ENCODE measurements around the gene TCEAL4. TPM values are rescaled to one million over a fixed set of nuclear protein-coding genes. Genes with fewer than 3 reads are reported as not detected.

The TCEAL4 gene
- total RNA-seq, 1 donor from 2014 or later: 72.3 TPM

DNA sequence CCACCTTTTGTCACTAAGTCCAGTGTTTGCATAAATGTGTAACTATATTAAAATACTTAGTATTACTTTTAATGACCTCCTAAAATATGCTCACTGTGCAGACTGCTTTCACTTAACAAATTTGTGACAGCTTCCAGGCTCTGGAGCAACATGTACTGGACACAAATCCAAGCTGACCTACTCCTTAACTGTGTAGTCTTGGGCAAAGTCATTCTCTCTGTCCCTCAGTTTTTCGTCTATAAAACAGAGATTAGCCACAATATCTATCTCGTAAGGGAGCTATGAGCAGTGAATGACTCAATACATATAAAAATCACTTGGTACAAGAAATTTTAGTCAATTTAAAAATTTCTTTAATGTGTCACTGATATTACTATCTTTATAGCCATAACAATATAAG, 45.6 kb upstream of the TCEAL4 start:
- Mint-ChIP-seq H3K4me1 (ENCODE audit: low read depth) (no peaks in the 10 kb centered on the region), H3K4me3 (ENCODE audit: low read depth) (no peak overlapping the region), H3K27ac (no peak overlapping the region), H3K27me3 (no peaks in the 10 kb centered on the region), H3K9me3 (ENCODE audit: low read depth) (peaks cover 3% of the 10 kb centered on the region), H3K36me3 (ENCODE audit: insufficient read depth) (no peaks in the 10 kb centered on the region)
- DNase-seq (ENCODE audit: low spot score, unreplicated experiment): no peak
- TF ChIP-seq, protein P1, sequence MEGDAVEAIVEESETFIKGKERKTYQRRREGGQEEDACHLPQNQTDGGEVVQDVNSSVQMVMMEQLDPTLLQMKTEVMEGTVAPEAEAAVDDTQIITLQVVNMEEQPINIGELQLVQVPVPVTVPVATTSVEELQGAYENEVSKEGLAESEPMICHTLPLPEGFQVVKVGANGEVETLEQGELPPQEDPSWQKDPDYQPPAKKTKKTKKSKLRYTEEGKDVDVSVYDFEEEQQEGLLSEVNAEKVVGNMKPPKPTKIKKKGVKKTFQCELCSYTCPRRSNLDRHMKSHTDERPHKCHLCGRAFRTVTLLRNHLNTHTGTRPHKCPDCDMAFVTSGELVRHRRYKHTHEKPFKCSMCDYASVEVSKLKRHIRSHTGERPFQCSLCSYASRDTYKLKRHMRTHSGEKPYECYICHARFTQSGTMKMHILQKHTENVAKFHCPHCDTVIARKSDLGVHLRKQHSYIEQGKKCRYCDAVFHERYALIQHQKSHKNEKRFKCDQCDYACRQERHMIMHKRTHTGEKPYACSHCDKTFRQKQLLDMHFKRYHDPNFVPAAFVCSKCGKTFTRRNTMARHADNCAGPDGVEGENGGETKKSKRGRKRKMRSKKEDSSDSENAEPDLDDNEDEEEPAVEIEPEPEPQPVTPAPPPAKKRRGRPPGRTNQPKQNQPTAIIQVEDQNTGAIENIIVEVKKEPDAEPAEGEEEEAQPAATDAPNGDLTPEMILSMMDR (IDR thresholded peaks at IDR 0.05; ENCODE audit: unreplicated experiment): no peak

DNA sequence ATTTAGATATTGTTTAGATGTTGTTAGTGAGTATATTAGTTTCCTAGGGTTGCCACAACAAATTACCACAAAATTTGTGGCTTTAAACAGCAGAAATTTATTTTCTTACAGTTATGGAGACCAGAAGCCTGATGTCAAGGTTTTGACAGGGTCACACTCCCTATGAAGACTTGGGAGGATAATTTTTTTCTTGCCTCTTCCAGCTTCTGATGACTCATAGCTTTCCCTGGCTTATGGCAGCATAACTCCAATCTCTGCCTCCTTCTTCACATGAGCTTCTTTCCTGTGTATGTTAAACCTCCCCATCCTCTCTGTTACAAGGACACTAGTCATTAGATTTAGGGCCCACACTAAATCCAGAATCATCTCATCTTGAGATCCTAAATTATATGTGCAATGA, 45.2 kb upstream of the TCEAL4 start:
- TF ChIP-seq, protein P1 (IDR thresholded peaks at IDR 0.05; ENCODE audit: unreplicated experiment): no peak

DNA sequence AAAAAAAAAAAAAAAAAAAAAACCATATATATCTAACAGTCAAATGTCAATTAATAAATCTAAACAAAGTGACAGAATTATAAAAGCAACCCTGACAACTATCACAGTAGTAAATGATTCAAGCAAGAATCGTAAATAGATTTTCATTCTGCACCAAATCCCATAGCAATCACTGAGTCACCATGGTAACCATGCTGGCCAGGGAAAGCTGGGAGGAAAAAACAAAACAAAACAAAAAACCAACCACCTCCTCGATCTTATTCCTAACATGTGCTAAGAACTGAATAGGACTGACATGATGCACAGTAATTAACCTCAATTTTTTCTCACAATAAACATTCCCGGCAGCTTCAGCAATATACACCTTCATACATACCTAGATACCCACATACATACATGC, 35.4 kb upstream of the TCEAL4 start:
- H3K36me3 Mint-ChIP-seq (ENCODE audit: insufficient read depth): peaks cover 2% of the 10 kb centered on the region
- no peak for DNase-seq (ENCODE audit: low spot score, unreplicated experiment)
- TF ChIP-seq, protein P1 (IDR thresholded peaks at IDR 0.05; ENCODE audit: unreplicated experiment): no peak
- no peak overlapping the region for H3K4me3 Mint-ChIP-seq (ENCODE audit: low read depth)
- H3K4me1 Mint-ChIP-seq (ENCODE audit: low read depth): peaks cover 5% of the 10 kb centered on the region
- H3K27ac Mint-ChIP-seq: no peak overlapping the region
- no peaks in the 10 kb centered on the region for H3K27me3 Mint-ChIP-seq
- H3K9me3 Mint-ChIP-seq (ENCODE audit: low read depth): peaks cover 13% of the 10 kb centered on the region

More for the DNA sequence above, 45.2 kb upstream of the TCEAL4 start:
- Mint-ChIP-seq H3K4me1 (ENCODE audit: low read depth) (no peaks in the 10 kb centered on the region), H3K4me3 (ENCODE audit: low read depth) (no peak overlapping the region), H3K27me3 (no peaks in the 10 kb centered on the region), H3K9me3 (ENCODE audit: low read depth) (peaks cover 3% of the 10 kb centered on the region), H3K27ac (no peak overlapping the region), H3K36me3 (ENCODE audit: insufficient read depth) (no peaks in the 10 kb centered on the region)
- DNase-seq (ENCODE audit: low spot score, unreplicated experiment): no peak

DNA sequence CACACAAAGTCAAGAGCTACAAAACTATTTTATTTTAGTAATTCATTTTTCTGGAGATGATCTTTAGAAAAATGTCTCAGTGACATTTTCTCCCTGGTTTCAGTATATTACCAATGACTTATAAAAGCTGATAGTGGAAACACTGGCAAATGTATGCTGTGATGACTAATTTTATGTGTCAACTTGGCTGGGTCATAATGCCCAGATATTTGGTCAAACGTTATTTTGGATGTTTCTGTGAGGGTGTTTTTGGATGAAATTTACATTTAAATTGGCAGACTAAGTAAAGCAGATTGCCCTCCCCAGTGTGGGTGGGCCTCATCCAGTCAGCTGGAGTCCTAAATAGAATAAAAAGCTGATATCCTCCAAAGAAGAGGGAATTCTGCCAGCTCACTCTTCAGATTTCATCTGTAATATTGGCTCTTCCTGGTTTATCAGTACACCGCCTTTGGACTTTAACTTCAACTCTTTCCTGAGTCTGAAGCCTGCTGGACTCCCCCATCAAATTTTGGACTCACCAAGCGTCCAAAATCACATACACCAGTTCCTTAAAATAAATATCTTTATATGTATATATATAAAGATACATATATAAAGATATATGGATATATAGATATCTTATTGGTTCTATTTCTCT, 34.8 kb upstream of the TCEAL4 start:
- TF ChIP-seq, protein P1 (IDR thresholded peaks at IDR 0.05; ENCODE audit: unreplicated experiment): no peak
- peaks cover 5% of the 10 kb centered on the region for H3K4me1 Mint-ChIP-seq (ENCODE audit: low read depth)

DNA sequence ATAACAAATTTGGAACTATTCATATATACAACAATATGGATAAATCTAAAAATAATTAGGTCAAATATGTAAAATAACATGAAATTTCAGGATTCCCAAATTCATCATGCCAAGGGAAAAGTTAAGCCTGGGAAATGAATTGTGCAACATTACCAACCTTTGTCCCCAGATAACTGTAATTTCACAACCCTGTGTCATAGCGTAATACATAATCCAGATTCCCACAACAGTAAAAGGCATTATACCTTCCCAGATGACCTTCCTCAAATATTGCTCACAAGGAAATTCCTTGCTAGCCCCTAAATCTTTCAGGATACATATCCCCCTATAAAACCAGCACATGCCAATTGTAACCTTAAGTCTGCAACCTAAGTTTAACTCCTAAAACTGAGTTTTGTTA, 33.1 kb upstream of the TCEAL4 start:
- no peak for DNase-seq (ENCODE audit: low spot score, unreplicated experiment)
- TF ChIP-seq, protein P1 (IDR thresholded peaks at IDR 0.05; ENCODE audit: unreplicated experiment): no peak
- Mint-ChIP-seq H3K4me3 (ENCODE audit: low read depth) (no peak overlapping the region), H3K9me3 (ENCODE audit: low read depth) (peaks cover 6% of the 10 kb centered on the region), H3K27ac (no peak overlapping the region), H3K27me3 (no peaks in the 10 kb centered on the region), H3K36me3 (ENCODE audit: insufficient read depth) (peaks cover 2% of the 10 kb centered on the region), H3K4me1 (ENCODE audit: low read depth) (peaks cover 6% of the 10 kb centered on the region)

More for the DNA sequence above, 34.8 kb upstream of the TCEAL4 start:
- H3K36me3 Mint-ChIP-seq (ENCODE audit: insufficient read depth): peaks cover 2% of the 10 kb centered on the region
- H3K4me3 Mint-ChIP-seq (ENCODE audit: low read depth): no peak overlapping the region
- H3K27ac Mint-ChIP-seq: no peak overlapping the region
- H3K27me3 Mint-ChIP-seq: no peaks in the 10 kb centered on the region
- DNase-seq (ENCODE audit: low spot score, unreplicated experiment): no peak
- H3K9me3 Mint-ChIP-seq (ENCODE audit: low read depth): peaks cover 13% of the 10 kb centered on the region
